GOT3 (cell line): ENCODE results near the gene LHX8.
"Not testable (repeated sequence)": the region's sequence is repeated elsewhere in the genome, so short reads cannot be mapped to it uniquely, and the experiment has no call there.

ENCODE experiments used
- DNase-seq: peaks from one replicate; lab custom pipeline; 2025; ENCODE audit warnings: mixed read lengths; lab: John Stamatoyannopoulos, UW

The LHX8 gene

DNA sequence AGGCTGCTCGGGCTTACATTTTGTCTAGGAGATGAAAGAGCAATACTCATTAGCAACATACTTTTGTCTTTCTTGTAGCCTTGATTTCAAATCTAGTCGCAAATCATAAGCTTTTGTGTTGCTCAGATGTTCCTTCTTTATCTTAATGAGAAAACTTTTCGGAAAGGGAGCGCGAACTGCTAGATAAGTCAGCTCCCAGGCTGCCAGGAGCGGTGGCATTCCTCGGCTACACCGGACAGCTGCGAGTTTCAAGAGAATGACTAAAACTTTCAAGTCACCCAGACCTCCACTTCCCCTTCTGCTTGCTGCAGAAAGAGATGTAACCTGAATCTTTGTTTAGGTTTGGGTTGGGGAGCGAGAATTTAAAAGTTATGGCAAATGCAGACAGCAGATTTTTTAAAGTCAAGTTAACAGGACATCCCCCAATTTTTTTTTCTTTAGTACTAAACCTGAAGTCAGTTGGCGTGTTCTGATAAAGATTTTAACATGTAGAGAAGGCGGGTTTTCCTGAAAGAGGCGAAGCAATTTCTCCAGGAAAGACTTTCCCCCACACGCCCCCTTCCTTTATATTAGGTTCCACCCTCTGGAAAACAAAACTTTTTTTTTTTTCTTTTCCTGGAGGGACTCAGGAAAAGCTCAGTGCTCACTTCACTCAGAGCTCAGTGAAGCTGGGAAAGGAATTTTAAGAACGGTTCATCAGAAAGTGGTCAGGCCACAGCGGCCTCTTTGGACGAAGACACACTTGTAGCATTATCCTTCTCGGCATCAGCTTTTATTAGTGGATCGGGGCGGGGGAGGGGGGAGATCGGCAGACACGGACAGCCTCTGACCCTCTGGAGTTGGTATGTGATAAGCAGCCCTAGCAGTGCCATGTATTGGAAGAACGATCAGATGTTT lies at the start of gene LHX8:
LHX8 (plus strand) TSS at position 639 of the 897 bp plus-strand sequence. CDS start 2,227 bp downstream, outside the sequence.
- DNase-seq, result no peak

DNA sequence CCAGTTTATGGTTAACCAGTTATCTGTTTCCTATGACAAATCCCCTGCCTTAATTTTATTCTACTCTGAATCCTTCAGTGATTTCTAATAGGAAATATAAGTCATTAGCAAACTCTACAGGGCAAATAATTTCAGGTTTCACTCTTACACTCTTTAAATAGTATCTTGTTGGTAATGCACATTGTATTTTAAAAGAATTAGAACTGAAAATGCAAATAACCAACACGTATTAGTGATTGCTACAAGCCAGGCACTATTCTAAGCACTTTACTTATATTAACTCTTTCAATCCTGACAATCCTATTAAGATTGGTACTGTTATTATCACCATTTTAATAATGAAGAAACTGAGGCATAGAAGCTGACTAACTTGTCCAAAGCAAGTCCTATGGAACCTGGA lies 48.3 kb upstream of the LHX8 start:
- DNase-seq, result no peak

DNA sequence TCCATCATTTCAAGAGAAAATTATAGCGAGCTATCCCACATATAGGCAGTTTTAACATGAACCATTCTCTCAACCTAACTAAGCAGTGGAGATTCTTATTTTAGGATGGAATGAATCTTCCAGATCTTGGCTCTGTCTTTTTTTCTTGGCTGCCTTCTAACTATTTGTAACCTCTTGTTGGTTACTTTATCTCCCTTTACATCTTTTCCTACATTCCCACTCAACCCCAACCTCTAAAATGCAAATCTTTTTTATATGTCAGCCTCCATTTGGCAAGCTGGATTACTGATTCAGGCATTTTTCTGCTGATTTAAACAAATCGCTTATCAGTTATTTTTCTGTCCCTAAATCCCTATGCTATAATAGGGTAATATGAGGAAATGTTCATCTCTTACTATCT lies 46.9 kb upstream of the LHX8 start:
- no peak for DNase-seq

DNA sequence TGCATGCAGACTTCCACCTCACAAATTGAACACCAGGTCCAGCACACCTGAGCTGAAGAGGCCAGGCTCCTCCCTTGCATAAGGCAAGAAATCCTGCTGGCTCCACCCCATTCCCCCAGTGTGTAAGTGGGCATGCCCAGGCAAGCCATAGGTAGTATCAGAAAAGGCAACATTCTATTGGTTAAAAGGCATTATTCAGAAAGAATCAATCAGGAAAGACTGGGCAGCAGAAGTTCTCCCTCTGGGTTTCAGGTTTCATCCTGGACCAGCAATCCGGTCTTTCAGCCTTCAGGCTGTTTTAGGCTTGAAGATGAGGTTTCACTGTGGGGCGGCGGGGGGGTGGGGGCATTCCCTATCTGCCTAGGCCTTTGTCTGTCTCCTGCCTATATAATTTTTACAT lies 42.0 kb upstream of the LHX8 start:
- DNase-seq, result no peak

DNA sequence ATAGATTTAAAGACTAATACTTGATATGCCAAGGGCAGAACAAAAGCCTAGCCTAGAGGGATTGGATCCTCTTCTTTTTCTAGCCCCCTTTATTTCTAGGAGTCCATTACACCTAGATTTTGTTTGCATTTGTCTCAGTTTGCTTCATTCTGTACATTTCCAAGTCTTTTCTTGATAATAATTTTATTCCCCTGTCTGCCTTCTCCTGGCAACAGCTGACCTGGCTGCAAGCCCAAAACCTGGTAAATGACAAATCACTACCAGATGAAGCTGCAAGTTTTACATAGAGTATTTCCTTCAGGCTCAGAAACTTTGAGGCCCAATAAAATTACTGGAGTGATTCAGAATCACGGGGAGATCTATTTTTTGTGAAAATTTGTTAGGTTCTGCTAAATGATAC lies 36.5 kb upstream of the LHX8 start:
- no peak for DNase-seq

DNA sequence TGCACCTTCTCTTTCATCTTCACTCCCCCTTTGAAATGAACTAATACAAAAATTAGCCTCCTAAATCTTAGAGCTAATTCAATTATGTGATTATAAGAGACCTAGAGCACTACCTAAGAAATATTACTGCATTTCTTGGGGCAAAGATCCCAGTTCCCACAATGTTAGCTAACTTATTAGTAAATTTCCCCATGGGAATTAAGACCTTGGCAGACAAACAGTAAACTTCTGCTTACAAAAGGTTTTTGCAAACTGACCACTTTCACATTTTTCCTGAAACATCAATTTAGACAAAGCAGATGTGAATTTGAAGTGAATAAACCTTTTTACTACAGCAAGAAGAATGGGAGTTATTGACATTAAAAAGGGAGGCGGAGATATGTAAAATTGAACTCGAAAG lies 34.6 kb upstream of the LHX8 start:
- DNase-seq, result no peak

DNA sequence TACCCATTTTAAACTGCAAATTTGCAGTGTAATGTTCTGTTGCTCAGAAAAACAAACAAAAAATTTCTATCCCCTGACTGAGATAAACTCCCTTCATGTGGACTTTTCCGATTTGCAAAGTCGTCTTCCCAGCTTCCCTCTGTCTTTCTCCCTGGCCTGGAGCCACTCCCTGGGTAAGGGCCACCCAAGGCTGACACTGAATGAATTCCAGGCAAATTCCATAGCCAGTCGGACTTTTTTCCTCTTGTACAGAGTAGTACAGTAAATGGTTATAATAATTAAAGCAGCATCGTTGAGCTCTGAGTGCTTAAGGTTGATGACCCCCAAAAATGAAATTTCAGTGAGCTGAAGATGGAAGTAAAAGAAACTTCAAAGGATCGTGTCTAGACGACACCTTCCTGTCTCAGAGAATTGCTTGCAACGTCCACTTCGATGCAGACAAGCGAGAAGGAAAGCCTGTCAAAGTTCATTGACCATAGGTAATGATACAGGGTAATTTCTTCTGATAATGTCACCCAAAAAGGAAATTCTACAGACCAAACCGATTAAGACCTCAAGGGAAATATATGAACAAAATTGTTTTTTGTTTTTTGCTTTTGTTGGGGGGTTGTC lies 33.6 kb upstream of the LHX8 start:
- no peak for DNase-seq

DNA sequence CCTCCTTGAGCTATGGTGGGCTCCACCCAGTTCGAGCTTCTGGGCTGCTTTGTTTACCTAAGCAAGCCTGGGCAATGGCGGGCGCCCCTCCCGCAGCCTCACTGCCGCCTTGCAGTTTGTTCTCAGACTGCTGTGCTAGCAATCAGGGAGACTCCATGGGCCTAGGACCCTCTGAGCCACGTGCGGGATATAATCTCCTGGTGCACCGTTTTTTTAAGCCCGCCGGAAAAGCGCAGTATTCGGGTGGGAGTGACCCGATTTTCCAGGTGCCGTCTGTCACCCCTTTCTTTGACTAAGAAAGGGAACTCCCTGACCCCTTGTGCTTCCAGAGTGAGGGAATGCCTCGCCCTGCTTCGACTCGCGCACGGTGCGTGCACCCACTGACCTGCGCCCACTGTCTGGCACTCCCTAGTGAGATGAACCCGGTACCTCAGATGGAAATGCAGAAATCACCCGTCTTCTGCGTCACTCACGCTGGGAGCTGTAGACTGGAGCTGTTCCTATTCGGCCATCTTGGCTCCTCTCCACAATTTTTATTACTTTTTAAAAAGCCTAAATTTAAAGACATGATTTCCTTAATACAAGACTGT lies 21.7 kb upstream of the LHX8 start:
- DNase-seq, result not testable (repeated sequence)

DNA sequence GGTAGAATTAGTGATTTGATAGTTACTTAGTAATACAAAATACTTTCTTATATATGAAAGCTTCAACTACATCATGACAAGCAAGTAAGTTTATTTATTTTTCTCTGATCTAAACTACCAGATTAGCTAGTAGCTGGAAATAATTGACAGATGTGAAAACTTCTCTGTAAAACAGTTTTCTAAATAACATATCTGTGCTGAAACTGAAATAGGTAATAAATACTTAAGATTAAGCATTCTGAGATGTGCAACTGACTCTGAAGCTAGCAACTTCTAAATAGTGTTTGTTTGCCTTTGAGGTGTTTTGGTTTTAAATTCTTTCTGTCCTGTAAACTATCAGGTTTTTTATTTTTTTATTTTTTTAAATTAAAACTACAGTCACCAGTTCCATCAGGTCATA lies 18.5 kb upstream of the LHX8 start:
- DNase-seq, result no peak

DNA sequence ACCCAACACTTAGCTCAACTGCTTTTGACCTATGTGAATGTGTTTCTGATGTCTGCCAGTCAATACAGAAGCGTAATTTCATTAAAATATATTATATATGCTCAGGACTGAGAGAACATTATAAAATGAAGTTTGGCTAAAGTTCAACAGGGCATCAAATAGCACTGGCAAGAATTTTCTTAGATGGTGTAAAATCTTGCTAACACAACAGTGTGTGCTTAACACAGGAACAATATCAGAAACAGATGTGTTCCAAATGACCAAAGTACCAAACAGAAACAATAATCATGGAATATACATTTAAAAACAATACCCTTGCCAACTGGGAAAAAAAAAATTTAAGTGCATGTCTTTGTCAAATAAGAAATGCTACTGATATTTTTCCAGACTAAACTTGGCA lies 10.4 kb upstream of the LHX8 start:
- DNase-seq, result no peak

DNA sequence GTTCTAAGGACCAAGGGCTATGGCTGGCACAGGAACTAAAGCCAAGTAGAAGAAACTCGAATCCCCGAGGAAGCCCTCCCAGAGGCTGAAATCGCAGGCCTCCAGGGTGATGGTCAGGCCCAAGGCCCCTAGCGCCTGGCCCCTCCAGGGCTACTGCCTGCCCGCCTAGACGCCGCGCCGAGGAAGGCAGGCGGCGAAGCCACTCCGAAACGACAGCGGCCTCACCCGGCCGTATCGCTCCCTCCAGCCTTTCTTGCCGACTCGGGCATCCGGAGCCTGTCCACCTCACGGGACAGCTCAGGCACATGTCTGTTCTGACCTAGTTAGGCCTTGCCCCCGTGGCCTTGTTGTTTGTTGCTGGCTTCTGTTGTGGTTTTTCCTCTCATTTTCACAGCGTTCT lies 9.7 kb upstream of the LHX8 start:
- DNase-seq, result no peak

DNA sequence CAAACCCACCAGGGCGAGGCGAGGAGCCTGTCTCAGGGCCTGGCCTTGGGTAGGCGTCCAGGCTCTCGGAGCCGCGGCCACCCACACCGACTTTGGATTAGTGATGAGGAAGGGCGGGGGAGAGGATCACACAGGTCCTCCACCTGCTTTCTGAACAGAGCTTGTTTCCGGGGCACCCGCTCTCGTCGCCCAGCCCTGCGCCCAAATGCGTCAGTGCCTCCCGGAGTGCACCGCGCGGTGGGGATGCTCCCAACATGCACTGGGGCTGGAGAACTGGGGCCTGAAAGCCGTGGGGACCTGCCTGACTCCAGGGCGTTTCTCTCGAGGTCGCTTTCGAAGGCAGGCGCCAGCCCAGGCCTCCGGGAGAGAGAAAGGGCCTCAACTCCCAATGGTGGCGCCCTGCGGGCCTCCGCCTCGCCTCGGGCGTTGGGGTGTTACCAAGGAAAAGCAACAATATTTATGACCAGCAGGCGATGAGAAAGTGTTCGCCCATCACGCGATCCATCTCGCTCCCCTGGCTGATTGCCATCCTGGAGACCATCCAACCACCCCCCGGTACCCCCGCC lies 8.9 kb upstream of the LHX8 start:
- no peak for DNase-seq

DNA sequence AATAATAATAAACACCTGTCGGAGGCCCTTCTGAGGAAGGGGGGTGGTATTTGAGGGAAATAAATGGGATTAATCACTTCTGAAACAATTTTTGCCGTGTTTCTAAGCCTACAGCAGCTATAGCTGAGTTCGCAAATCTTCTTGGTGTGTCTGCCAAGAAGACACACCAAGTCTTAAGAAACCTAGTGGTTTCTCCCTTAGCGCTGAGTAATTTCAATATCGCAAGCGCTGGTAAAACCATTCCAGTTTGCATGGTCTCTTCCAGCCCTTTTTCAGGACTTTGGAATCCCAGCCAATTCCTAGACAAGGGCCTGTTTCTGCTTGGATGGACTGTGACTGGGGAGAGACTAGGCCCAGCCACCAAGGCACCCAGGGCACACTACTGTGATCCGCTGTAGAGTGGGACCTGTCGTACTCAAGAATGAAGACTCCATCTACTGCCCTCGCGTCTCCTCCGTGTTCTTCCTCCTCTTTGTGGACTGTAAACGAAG lies 7.5 kb upstream of the LHX8 start:
- no peak for DNase-seq

DNA sequence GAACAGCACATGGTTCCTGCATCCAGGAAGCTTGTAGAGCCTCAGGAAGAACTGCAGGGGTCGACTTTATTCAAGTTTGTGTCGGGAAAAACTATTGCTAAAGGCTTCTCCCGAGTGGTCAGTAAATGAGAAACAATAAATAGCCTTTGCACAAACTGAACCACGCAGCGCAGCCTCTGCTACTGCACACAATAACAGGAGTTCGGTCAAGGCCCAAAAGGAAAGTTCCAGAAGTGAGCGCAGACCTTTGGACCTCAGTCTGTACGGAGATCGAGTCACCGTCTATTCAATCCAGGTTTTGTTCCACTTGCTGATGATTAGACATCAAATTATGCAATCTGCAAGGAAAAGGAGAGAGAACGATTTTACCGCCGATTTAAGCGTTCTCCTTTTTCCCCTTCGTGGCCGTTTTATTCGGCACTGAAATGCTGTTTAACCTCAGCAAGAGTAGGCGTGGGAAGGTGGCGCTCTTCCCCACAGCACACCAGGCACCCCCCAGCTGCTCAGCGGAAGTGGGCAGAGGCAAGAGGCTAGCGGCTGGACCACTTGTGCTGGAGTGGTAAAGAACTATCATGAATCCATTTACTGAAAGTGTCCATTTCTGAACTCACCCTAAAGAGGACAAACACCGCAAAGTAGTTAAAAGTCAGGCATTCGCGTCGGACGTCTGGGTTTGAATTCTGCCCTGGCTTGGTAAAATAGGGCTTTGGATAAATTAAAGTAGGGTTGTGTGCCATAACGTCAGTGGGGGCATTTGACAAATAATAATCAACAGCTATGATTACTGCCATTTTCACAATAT lies 6.1 kb upstream of the LHX8 start:
- no peak for DNase-seq

DNA sequence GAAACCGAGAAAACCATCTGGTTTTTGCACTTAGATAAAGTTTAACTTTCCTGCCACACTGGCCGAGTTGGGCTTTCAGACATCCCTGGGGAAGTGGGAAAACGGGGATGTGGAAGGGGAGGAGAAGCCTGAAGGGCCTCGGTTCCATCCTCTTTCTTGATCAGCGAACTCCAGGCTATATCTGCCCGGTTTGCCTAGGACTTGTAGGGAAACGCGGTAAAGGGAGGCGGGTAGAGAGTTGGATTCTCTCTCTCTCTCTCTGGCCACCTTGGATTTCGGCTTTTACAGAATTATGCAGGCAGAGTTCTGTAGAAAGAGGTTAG lies 4.6 kb upstream of the LHX8 start:
- no peak for DNase-seq

DNA sequence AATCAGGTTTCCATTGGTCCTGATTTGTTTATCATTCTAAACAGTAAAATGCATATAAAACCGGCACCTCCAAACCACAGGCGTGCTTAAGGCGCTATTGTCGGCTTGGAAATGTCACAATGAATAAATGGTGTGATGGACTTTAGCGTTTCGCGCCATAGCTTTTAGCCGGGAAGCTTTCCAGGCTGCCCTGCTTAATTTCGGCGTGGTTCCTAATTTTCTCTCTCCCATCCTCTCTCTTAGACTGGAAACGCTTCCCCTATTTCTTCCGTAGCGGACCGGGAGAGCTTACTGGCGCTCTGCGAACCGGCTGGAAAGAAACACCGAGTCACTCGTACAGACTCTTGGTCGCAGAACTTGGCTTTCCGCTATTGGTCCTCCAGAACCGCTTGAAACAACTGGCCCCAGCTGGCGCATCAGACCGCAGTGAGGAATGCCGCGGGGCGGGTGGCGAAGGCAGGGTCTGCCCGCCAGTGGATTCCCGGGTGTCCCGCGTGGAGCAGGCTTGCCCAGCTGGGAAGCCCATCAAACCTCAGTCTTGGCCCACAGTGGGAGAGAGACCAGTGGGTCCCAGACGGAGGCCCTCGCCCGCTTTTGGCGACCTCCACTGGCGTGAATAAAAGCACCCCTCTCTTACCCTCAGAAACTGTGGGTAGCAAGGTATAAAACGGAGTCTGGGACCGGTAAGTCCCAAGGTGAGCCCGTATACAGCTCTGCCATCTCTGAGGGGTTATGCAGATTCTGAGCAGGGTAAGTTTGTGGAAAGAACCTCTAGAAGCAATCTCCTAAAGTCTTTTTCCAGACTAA lies 4.0 kb upstream of the LHX8 start:
- no peak for DNase-seq

DNA sequence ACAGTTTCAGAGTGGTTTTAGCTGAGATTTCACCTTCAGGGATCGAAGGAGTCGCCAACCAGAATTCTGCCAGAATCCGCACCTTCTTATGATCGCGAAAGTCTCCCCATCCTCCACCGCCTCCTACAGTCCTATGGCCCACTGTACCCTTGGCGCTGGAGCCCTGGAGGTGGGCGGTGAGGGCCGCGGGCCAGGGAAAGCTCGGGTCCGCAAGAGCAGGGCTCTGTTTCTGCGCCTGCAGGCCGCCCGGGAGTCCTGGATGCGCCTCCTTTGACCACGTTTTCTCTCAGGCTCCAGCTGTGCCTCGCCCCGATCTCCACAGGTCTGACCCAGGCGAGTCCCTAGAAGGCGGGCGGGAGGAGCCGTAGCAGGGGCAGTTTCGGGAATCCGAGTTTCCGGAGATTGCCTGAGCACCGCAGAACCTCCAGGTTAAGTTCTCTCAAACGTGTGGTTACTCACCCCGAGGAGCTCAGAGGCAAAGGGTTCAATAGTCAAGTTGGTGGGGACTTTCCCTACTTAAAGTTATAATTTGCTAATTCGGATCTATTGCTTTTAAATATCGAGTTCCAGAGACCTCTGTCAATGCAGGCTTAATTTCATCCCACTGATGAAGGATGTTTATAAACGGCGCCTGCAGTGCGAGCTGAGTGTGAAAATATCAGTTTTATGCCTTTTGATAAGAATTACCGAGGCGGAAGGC lies 3.2 kb upstream of the LHX8 start:
- no peak for DNase-seq

DNA sequence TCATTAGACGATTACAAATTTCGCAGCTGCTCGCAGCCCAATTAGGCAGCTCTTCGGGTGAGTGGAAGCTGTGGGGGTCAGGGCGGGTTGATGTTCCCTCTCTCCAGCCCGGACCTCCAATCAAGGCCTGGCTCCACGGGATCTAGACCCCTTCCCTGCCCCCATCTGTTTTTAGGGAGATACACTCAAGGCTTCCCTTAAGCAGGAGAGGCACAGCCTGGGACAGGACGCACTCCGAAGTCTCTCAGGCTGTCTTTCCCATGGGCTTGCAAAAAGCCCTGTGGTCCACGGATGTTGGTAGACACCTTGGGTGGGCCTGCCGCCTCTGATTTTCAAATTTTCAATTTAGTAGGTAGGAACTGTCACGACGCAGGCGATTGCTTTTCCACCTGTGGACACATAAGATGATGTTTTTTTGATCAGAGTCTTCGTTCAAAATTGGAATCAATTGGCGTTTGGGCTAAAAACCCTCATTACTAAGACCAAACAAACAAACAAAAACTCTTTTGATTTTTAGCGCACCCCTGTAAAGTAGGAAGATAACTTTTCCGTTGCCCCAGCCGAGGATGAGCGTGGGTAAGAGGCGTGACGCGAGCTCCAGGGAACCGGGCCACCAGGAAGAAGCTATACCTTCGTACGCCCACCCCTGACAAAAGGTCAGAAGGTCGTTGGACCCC lies 2.5 kb upstream of the LHX8 start:
- no peak for DNase-seq

DNA sequence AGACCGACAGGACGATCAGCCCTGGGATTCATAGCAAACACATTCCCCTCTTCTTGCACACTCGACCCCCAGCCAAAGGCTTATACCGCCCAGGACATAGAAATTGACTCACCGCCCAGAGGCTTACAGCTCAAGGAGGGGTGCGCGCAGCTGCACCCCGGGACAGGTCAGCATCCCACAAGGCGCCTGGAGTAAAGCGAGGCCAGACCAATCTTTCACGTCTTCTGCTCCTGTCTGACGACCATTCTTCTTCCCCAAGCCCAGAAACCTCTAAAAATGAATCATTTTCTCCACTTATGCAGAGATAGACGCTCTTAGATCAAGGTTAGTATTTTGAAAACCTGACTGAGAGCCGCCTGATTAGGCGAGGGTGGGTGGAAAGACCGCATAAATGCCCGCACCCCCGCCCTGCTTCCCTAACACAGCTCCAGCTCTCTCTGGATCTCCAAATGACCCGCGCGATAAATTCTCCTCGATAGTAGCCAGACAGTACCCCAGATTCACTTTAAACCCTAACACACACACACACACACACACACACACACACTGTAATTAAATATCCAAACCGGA lies 1.9 kb upstream of the LHX8 start:
- no peak for DNase-seq
